ENCODE measurements around the gene POLR1A. TPM values are rescaled to one million over a fixed set of nuclear protein-coding genes. Genes with fewer than 3 reads are reported as not detected.
A peak's percentile ranks its signal among the peaks of the same experiment; 100 is the strongest.

Gene POLR1A
- total RNA-seq, 4 donors from 2014 or later = 10.9 to 38.8 (median 17.7) TPM

- no peak for TF ChIP-seq POLR2A (IDR thresholded peaks at IDR 0.05)
- TF ChIP-seq CTCF (IDR thresholded peaks at IDR 0.05) = peak; percentile 72 to 85 (median 80)
- no peaks in the 10 kb centered on the region for H3K36me3 ChIP-seq
- no peaks in the 10 kb centered on the region for H3K4me1 ChIP-seq
- intact Hi-C loops (cut with DNase I; ENCODE audit: low total_unique reads) = loop anchor here (2.0 to 10.0 kb wide), 3 partner anchors 175 to 345 kb away; no protein-coding TSS in a partner anchor
- H3K4me3 ChIP-seq = no peak overlapping the region
- H3K9me3 ChIP-seq = no peaks in the 10 kb centered on the region
- peak; percentile 75 to 79 for DNase-seq
- H3K27ac ChIP-seq = no peak overlapping the region
- no peaks in the 10 kb centered on the region for H3K27me3 ChIP-seq
Observed at GRCh38 chr2:86079981-86080911, 25.4 kb downstream of the POLR1A start.

DNA sequence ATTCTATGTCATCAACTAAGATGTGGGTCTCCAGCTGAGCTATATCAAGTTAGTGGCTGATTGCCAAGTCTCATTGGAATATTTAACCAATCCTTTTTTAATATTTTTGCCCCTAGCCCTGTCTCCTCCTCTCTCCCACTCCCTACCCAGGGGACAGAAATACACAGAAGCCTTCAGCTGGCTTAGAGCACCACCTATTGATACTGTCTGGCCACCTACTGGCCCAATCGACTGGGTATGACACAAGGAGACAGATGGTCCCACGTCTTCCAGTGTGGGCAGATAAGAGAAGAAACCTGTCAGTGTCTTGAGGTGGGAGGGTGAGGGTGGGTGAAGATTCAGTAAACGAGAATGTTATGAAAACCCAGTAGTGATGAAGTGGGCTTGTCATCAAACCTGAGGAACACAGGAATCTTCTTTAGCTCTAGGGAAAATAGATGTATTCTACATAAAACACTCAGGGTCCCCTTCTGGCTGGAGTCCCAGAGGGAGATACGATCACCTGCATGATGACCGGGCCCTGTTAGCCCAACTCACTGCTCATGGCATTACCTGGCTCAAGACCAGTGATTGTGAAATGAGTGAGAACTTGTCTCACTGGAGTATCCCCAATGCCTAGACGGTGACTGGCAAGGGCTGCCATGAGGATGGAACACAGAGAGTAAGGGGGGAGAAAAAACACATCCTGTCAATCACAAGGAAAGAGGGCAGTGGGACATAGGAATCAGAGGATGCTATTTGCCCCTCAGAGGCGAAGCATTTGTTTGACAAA lies 26.7 kb downstream of the POLR1A start:
- H3K27ac ChIP-seq = peak overlapping the region; percentile 40 to 42
- TF ChIP-seq POLR2A (IDR thresholded peaks at IDR 0.05) (no peak), CTCF (IDR thresholded peaks at IDR 0.05) (peak; percentile 69 to 89 (median 80))
- H3K27me3 ChIP-seq = no peaks in the 10 kb centered on the region
- intact Hi-C loops (cut with DNase I; ENCODE audit: low total_unique reads) = loop anchor here (2.0 to 10.0 kb wide), 3 partner anchors 174 to 344 kb away; no protein-coding TSS in a partner anchor
- H3K36me3 ChIP-seq = no peaks in the 10 kb centered on the region
- no peaks in the 10 kb centered on the region for H3K9me3 ChIP-seq
- no peak overlapping the region for H3K4me3 ChIP-seq
- DNase-seq = peak; percentile 51 to 68
- no peaks in the 10 kb centered on the region for H3K4me1 ChIP-seq

- H3K4me3 ChIP-seq = no peak overlapping the region
- H3K36me3 ChIP-seq = no peaks in the 10 kb centered on the region
- intact Hi-C loops (cut with DNase I; ENCODE audit: low total_unique reads) = loop anchor here (10.0 kb wide), 2 partner anchors 171 to 341 kb away; no protein-coding TSS in a partner anchor
- H3K4me1 ChIP-seq = peaks cover 0 to 8% of the 10 kb centered on the region in 2 donors
- DNase-seq = no peak
- no peaks in the 10 kb centered on the region for H3K27me3 ChIP-seq
- H3K27ac ChIP-seq = no peak overlapping the region
- H3K9me3 ChIP-seq = no peaks in the 10 kb centered on the region
- TF ChIP-seq POLR2A (IDR thresholded peaks at IDR 0.05) (no peak), CTCF (IDR thresholded peaks at IDR 0.05) (no peak)
Observed at GRCh38 chr2:86075886-86076285, 29.8 kb downstream of the POLR1A start.

- H3K9me3 ChIP-seq = no peaks in the 10 kb centered on the region
- H3K27ac ChIP-seq = no peak overlapping the region
- peaks cover 0 to 8% of the 10 kb centered on the region in 2 donors for H3K4me1 ChIP-seq
- H3K27me3 ChIP-seq = no peaks in the 10 kb centered on the region
- intact Hi-C loops (cut with DNase I; ENCODE audit: low total_unique reads) = loop anchor here (10.0 kb wide), 2 partner anchors 170 to 340 kb away; no protein-coding TSS in a partner anchor
- DNase-seq = no peak
- H3K36me3 ChIP-seq = no peaks in the 10 kb centered on the region
- no peak for TF ChIP-seq CTCF (IDR thresholded peaks at IDR 0.05)
- no peak overlapping the region for H3K4me3 ChIP-seq
Observed at GRCh38 chr2:86074811-86075210, 30.9 kb downstream of the POLR1A start.
